Kidney epithelial cell (primary cell): Measurements from ENCODE around the gene RPL28. TPM values are rescaled to one million over a fixed set of nuclear protein-coding genes. Genes with fewer than 3 reads are reported as not detected.

Experiments
- DNase-seq: peaks from one replicate; pipeline ENCODE4 v3.0.0-alpha.2; 2010; ENCODE audit warnings: low read depth
- H3K27me3 ChIP-seq: 2 replicates; pipeline ENCODE4 v1.6.0; 2011; ENCODE audit warnings: low read length; ENCODE audit not compliant: control insufficient read depth, insufficient read depth
- H3K36me3 ChIP-seq: 2 replicates; pipeline ENCODE4 v1.5.1; 2011; ENCODE audit warnings: low read length; ENCODE audit not compliant: control insufficient read depth, insufficient read depth
- H3K4me3 ChIP-seq: 2 replicates; pipeline ENCODE4 v1.5.1; 2011; ENCODE audit warnings: low read depth, mild to moderate bottlenecking, control low read depth, low read length
- total RNA-seq: library from RNA; depleted of rRNA; stranded (reverse); fragments of >200 nt; gene quantifications from 2 replicates; pipeline ENCODE4 v1.2.3, GENCODE V29; 2015
- TF ChIP-seq, protein P1 (sequence below): IDR thresholded peaks from 2 replicates; pipeline ENCODE4 v1.5.1; 2011; ENCODE audit warnings: mild to moderate bottlenecking, moderate library complexity, low read length, control low read depth, inconsistent platforms; ENCODE audit not compliant: insufficient read depth, poor library complexity, severe bottlenecking

The RPL28 gene
- total RNA-seq, 1 donor from 2014 or later = 630 TPM

DNA sequence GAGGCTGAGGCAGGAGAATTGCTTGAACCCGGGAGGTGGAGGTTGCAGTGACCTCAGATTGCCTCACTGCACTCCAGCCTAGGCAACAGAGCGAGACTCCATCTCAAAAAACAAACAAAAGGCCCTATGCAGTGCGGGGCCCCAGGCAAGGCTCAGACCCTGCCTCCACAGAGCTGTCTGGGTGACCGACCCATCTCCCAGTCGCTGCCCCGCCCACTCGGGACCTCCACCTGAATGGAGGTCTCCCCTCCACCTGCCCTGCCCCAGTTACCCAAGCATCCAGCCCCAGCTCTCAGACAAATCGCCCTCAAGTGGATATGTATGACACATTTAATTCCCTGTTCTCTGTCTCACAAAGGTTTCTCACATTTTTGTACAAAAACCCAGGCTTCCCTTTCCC is 20.5 kb upstream of the RPL28 start:
- TF ChIP-seq, protein P1, sequence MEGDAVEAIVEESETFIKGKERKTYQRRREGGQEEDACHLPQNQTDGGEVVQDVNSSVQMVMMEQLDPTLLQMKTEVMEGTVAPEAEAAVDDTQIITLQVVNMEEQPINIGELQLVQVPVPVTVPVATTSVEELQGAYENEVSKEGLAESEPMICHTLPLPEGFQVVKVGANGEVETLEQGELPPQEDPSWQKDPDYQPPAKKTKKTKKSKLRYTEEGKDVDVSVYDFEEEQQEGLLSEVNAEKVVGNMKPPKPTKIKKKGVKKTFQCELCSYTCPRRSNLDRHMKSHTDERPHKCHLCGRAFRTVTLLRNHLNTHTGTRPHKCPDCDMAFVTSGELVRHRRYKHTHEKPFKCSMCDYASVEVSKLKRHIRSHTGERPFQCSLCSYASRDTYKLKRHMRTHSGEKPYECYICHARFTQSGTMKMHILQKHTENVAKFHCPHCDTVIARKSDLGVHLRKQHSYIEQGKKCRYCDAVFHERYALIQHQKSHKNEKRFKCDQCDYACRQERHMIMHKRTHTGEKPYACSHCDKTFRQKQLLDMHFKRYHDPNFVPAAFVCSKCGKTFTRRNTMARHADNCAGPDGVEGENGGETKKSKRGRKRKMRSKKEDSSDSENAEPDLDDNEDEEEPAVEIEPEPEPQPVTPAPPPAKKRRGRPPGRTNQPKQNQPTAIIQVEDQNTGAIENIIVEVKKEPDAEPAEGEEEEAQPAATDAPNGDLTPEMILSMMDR = no peak
- H3K4me3 ChIP-seq = no peak overlapping the region
- no peaks in the 10 kb centered on the region for H3K36me3 ChIP-seq
- DNase-seq = no peak
- no peaks in the 10 kb centered on the region for H3K27me3 ChIP-seq

DNA sequence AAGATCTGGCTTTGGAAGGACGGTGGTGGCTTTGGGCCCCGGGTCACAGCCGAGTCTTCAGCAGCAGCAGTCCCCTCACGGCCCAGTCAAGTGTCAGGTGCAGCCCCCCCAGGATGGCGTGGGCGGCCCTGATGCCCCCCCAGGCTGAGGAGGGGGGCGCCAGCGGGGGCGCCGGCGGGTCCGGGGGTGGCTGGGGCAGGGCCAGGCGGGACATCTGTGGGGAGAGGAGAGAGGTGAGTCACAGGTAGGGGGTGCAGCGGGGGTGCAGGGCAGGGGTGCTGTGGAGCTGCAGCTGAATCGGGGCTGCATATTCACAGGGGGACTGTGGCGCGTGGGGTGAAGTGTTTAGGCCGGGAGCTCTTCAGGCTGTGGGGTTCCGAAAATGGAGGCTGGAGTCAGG is 19.8 kb upstream of the RPL28 start:
- H3K36me3 ChIP-seq = no peaks in the 10 kb centered on the region
- no peaks in the 10 kb centered on the region for H3K27me3 ChIP-seq
- DNase-seq = no peak
- H3K4me3 ChIP-seq = no peak overlapping the region
- TF ChIP-seq, protein P1 = no peak

DNA sequence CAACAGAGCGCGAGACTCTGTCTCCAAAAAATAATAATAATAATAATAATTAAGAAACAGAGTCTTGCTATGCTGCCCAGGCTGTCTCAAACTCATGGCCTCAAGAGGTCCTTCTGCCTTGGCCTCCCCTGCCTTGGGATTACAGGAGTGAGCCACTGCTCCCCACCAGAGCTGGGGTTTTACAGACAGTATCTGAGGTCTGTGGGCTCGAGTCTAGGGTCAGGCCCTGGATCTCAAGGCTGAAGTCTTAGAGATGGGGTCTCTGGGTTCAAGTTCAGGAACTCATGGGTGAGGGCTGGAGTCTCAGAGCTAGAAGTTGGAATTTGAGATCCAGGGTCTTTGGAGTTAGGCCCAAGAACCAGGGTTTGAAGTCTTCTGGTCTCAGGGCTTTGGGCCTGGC is 18.9 kb upstream of the RPL28 start:
- DNase-seq = no peak
- no peaks in the 10 kb centered on the region for H3K27me3 ChIP-seq
- TF ChIP-seq, protein P1 = no peak
- no peaks in the 10 kb centered on the region for H3K36me3 ChIP-seq
- H3K4me3 ChIP-seq = no peak overlapping the region

DNA sequence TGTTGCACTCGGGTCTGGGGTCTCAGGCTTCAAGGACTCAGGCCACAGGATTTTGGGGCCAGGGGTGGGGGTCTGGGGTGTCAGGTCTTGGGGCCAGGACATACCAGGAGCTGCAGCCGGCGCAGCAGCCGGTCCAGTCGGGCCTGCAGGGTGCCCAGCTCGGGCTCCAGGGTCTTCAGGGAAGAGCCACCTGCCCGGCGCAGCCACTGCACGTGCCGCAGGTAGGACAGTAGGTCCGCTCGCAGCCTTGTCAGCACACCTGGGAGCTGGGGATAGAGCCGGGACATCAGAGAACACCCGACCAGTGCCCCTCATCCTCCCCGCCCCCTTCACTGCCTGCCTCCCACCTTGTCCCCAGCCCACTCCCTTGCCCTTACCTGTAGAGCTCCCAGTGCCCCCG is 17.6 kb upstream of the RPL28 start:
- DNase-seq = no peak
- peak overlapping the region; percentile 67 for H3K4me3 ChIP-seq
- H3K27me3 ChIP-seq = no peaks in the 10 kb centered on the region
- TF ChIP-seq, protein P1 = no peak
- H3K36me3 ChIP-seq = no peaks in the 10 kb centered on the region

DNA sequence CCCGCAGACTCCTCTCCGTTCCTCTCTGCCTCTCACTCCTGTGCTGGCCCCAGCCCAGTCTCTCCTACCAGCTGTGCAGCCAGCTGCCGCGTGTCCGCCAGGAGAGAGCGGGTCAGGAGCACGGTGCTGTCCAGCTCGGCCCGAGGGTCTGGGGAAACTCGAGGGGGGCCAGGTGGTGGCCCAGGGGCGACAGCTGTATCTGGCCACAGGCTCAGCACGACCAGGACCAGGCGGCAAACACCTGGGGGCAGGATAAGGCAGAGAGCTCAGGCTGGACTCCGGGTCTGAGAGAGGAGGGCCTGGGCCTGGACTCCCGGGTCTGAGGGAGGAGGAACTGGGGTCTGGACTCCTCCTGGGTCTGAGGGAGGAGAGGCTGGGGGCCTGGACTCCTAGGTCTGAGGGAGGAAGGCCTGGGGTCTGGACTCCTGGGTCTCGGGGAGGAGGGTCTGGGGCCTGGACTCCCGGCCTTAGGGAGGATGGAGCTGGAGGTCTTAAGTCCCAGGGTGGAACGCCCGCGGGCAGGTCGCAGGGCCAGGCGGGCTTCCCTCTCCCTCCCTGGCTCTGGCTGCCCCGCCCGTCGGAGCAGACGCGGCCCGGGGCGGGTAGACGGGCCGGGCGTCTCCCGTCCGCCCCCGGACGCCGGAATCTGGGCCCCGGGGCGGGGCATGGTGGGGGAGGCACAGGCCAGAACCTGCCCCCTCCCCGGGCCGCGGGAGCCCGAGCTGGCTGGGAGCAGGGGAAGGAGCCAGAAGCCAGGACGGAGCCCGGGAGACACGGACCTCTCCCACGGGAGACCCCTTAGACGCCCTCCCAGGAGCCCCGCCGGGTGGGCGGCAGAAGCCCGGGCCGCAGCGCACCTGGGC is 16.8 kb upstream of the RPL28 start:
- DNase-seq = no peak
- H3K27me3 ChIP-seq = no peaks in the 10 kb centered on the region
- TF ChIP-seq, protein P1 = no peak

DNA sequence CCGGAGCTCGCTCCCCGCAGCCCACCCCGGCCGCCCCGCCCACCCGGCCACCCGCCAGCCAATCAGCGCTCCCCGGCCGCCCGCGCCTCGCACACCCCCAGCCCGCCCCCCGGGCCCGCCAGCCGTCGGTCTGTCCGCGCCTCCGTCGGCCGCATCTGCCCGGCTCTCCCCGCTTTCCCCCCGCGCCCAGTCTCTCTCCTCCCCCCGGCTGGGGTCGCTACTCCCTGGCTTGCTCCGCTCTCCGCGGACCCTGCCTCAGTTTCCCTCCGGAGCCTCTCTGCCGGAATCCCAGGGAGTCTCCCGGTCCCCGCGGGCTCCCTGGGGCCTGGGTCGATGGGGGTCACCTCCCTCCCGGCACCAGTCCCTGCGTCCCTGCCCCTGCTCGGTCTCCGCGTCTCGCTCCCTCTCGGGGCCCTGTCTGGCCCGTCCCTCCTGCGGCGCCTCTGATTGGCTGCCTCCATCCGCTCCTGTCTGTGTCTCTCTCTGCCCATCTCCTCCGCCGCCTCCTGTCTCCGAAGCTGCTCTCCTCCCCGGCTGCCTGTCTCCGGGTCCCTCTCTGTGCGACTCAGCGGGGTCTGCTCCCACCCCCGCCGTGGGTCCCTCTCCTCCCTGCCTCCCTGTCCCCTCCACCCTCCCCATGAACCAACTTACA is 16.0 kb upstream of the RPL28 start:
- H3K36me3 ChIP-seq = no peaks in the 10 kb centered on the region
- peak overlapping the region; percentile 67 for H3K4me3 ChIP-seq
- TF ChIP-seq, protein P1 = no peak
- H3K27me3 ChIP-seq = no peaks in the 10 kb centered on the region
- no peak for DNase-seq

More for the DNA sequence above, 16.8 kb upstream of the RPL28 start:
- H3K36me3 ChIP-seq = no peaks in the 10 kb centered on the region
- H3K4me3 ChIP-seq = peak overlapping the region; percentile 67
